H1 (cell line): ENCODE results near the gene UPK3BL2. TPM values are rescaled to one million over a fixed set of nuclear protein-coding genes. Genes with fewer than 3 reads are reported as not detected.
A peak's percentile ranks its signal among the peaks of the same experiment; 100 is the strongest.
"Not testable (repeated sequence)": the region's sequence is repeated elsewhere in the genome, so short reads cannot be mapped to it uniquely, and the experiment has no call there.

Source experiments
- CTCF ChIA-PET: fragments of 300-600 bp; sonication (Branson Sonifier 250); formaldehyde crosslinking; loops from one replicate; lab custom pipeline; 2021; ENCODE audit not compliant: partially characterized antibody; lab: Charles Lee
- POLR2A ChIA-PET: fragments of 300-600 bp; sonication (Branson Sonifier 250); formaldehyde crosslinking; loops from one replicate; lab custom pipeline; 2021; ENCODE audit warnings: inconsistent platforms; ENCODE audit not compliant: partially characterized antibody; lab: Charles Lee
- DNase-seq, 2 experiments: peaks; one replicate each; pipeline versions ENCODE4 v3.0.0 to v3.0.0-alpha.2; 2010 to 2022; ENCODE audit warnings: low spot score in 2 of 2, low read depth in 1 of 2, mixed read lengths in 1 of 2
- FAIRE-seq: peaks from 2 replicates; lab custom pipeline; 2011; peaks lifted over from hg19 to GRCh38; lab: Jason Lieb, UNC
- H2AFZ ChIP-seq: 2 replicates; pipeline ENCODE4 v1.8.1; 2012; ENCODE audit warnings: low read length, inconsistent platforms
- H2AK5ac ChIP-seq: 2 replicates; pipeline ENCODE4 v1.6.1; 2013; ENCODE audit warnings: low read depth, low read length
- H2BK120ac ChIP-seq: replicated peaks from 2 replicates; pipeline ENCODE3; 2013; ENCODE audit warnings: low read depth, low read length, inconsistent platforms
- H2BK12ac ChIP-seq: 2 replicates; pipeline ENCODE4 v1.6.1; 2013; ENCODE audit warnings: low read depth, low read length
- H2BK15ac ChIP-seq: 2 replicates; pipeline ENCODE4 v1.6.1; 2013; ENCODE audit warnings: low read length
- H2BK20ac ChIP-seq: 2 replicates; pipeline ENCODE4 v1.6.1; 2013; ENCODE audit warnings: low read length
- H2BK5ac ChIP-seq: 2 replicates; pipeline ENCODE4 v1.6.1; 2013; ENCODE audit warnings: low read depth, low read length
- H3K14ac ChIP-seq: 2 replicates; pipeline ENCODE4 v1.6.1; 2013; ENCODE audit warnings: inconsistent platforms; ENCODE audit not compliant: insufficient read length
- H3K18ac ChIP-seq: 2 replicates; pipeline ENCODE4 v1.6.1; 2013; ENCODE audit warnings: low read length; ENCODE audit errors: extremely low read depth
- H3K23ac ChIP-seq: 2 replicates; pipeline ENCODE4 v1.6.1; 2013; ENCODE audit warnings: inconsistent platforms; ENCODE audit not compliant: insufficient read length
- H3K23me2 ChIP-seq: 2 replicates; pipeline ENCODE4 v1.6.1; 2013; ENCODE audit warnings: low read depth, low read length
- H3K27ac ChIP-seq: 2 replicates; pipeline ENCODE4 v1.6.1; 2011; ENCODE audit warnings: low read depth, low read length, inconsistent platforms
- H3K27me3 ChIP-seq, 4 experiments: replicated peaks in 1 of 4; 1 replicate in 1 of 4; 2 replicates in 3 of 4; pipeline versions ENCODE4 v1.6.1 to v1.8.1; 2011 to 2013; ENCODE audit warnings: low read length in 3 of 4, mild to moderate bottlenecking in 3 of 4, inconsistent platforms in 2 of 4, mixed read lengths in 2 of 4, moderate library complexity in 1 of 4; ENCODE audit not compliant: control insufficient read depth in 3 of 4, insufficient read depth in 3 of 4; ENCODE audit errors: extremely low read depth in 1 of 4
- H3K36me3 ChIP-seq, 4 experiments: 2 replicates each; pipeline versions ENCODE4 v1.6.1 to v1.8.1; 2011 to 2013; ENCODE audit warnings: mild to moderate bottlenecking in 4 of 4, low read length in 3 of 4, moderate library complexity in 2 of 4, control low read depth in 1 of 4, inconsistent platforms in 1 of 4; ENCODE audit not compliant: insufficient read depth in 4 of 4, control insufficient read depth in 2 of 4
- H3K4ac ChIP-seq: replicated peaks from 2 replicates; pipeline ENCODE3; 2013; ENCODE audit warnings: low read length, low read depth, mixed read lengths, inconsistent platforms; ENCODE audit not compliant: insufficient read length
- H3K4me1 ChIP-seq, 4 experiments: replicated peaks in 1 of 4; 1 replicate in 1 of 4; 2 replicates in 3 of 4; pipeline versions ENCODE4 v1.6.1 to v1.8.1; 2011 to 2013; ENCODE audit warnings: low read length in 3 of 4, inconsistent platforms in 2 of 4, mixed read lengths in 1 of 4; ENCODE audit not compliant: insufficient read depth in 4 of 4, control insufficient read depth in 3 of 4
- H3K4me2 ChIP-seq, 2 experiments: 2 replicates each; pipeline versions ENCODE4 v1.6.1 to v1.8.1; 2011 to 2013; ENCODE audit warnings: low read depth in 2 of 2, low read length in 2 of 2, control low read depth in 1 of 2, inconsistent platforms in 1 of 2, mild to moderate bottlenecking in 1 of 2; ENCODE audit not compliant: insufficient read depth in 1 of 2
- H3K4me3 ChIP-seq, 4 experiments: fragments of 200-600, 300-600 bp in 1 of 4; sonication (generic), shearing (Covaris generic), sonication (Bioruptor Twin) in 1 of 4; 2 replicates each; pipeline versions ENCODE4 v1.5.1 to v1.8.1; 2011 to 2016; ENCODE audit warnings: low read length in 4 of 4, low read depth in 3 of 4, control low read depth in 2 of 4, inconsistent platforms in 2 of 4, mild to moderate bottlenecking in 2 of 4, mixed read lengths in 1 of 4, moderate library complexity in 1 of 4; ENCODE audit not compliant: insufficient read depth in 2 of 4; ENCODE audit errors: extremely low read depth in 1 of 4
- H3K56ac ChIP-seq: replicated peaks from 2 replicates; pipeline ENCODE3; 2013; ENCODE audit warnings: low read depth, mild to moderate bottlenecking, mixed read lengths, low read length, inconsistent platforms; ENCODE audit not compliant: insufficient read length
- H3K79me1 ChIP-seq: 2 replicates; pipeline ENCODE4 v1.6.1; 2013; ENCODE audit warnings: low read depth, low read length, control low read depth
- H3K79me2 ChIP-seq, 2 experiments: 2 replicates each; pipeline versions ENCODE4 v1.6.1 to v1.8.1; 2012 to 2013; ENCODE audit warnings: low read length in 2 of 2, mild to moderate bottlenecking in 2 of 2, inconsistent platforms in 1 of 2; ENCODE audit not compliant: insufficient read depth in 2 of 2, control insufficient read depth in 1 of 2
- H3K9ac ChIP-seq, 4 experiments: replicated peaks in 1 of 4; 1 replicate in 1 of 4; 2 replicates in 3 of 4; pipeline versions ENCODE4 v1.6.1 to v1.8.1; 2011 to 2013; ENCODE audit warnings: low read depth in 3 of 4, low read length in 3 of 4, control low read depth in 2 of 4, mild to moderate bottlenecking in 2 of 4, moderate library complexity in 2 of 4, inconsistent platforms in 1 of 4; ENCODE audit errors: extremely low read depth in 1 of 4
- H3K9me3 ChIP-seq, 2 experiments: 2 replicates each; pipeline versions ENCODE4 v1.6.1 to v1.8.1; 2012 to 2013; ENCODE audit warnings: mild to moderate bottlenecking in 2 of 2, moderate library complexity in 2 of 2, control low read depth in 1 of 2, inconsistent platforms in 1 of 2, low read depth in 1 of 2, low read length in 1 of 2, mixed read lengths in 1 of 2; ENCODE audit not compliant: insufficient read depth in 2 of 2
- H4K20me1 ChIP-seq, 2 experiments: replicated peaks in 1 of 2; 2 replicates each; pipeline versions ENCODE3 to v1.8.1; 2011 to 2013; ENCODE audit warnings: inconsistent platforms in 2 of 2, low read length in 2 of 2, mild to moderate bottlenecking in 1 of 2; ENCODE audit not compliant: insufficient read depth in 2 of 2, control insufficient read depth in 1 of 2
- H4K5ac ChIP-seq: 2 replicates; pipeline ENCODE4 v1.6.1; 2013; ENCODE audit warnings: low read length, low read depth, mixed read lengths, inconsistent platforms; ENCODE audit not compliant: insufficient read length
- H4K8ac ChIP-seq: 2 replicates; pipeline ENCODE4 v1.8.0; 2013; ENCODE audit warnings: mild to moderate bottlenecking, moderate library complexity, low read length, inconsistent platforms; ENCODE audit not compliant: insufficient read depth; ENCODE audit errors: extremely low read depth
- H4K91ac ChIP-seq: replicated peaks from 2 replicates; pipeline ENCODE3; 2013; ENCODE audit warnings: low read length, mixed read lengths, inconsistent platforms; ENCODE audit not compliant: insufficient read length
- WGBS, 2 experiments: shearing (Covaris generic) in 1 of 2; methylation state at CpG; one replicate each; pipeline versions ENCODE4 v1.1.6 to v1.1.7; 2013 to 2015; ENCODE audit warnings: low lambda C conversion rate in 2 of 2, mixed read lengths in 2 of 2, inconsistent platforms in 1 of 2, low coverage in 1 of 2, missing lambda C conversion rate in 1 of 2; ENCODE audit not compliant: insufficient replicate concordance in 2 of 2, insufficient coverage in 1 of 2, insufficient read length in 1 of 2; ENCODE audit errors: extremely low coverage in 1 of 2, missing lambda C conversion rate in 1 of 2; 5-methylcytosine and 5-hydroxymethylcytosine counted together
- polyA plus RNA-seq, 7 experiments: library from polyadenylated mRNA; depleted of rRNA in 3 of 7; stranded (reverse) in 5 of 7; unstranded in 2 of 7; fragments of >200 nt in 5 of 7; fragments of 200-250 nt in 2 of 7; gene quantifications; 1 replicate in 5 of 7; 2 replicates in 1 of 7; 4 replicates in 1 of 7; pipeline versions ENCODE4 v1.2.1 to v1.2.3, GENCODE V29; 2011 to 2013; ENCODE audit warnings: missing spikeins in 2 of 7, mixed read lengths in 2 of 7
- total RNA-seq: library from RNA; stranded (reverse); fragmentation: NEBNext Ultra II Directional; extraction: Animal tissue kit (Norgen Biotek cat#: 25700); gene quantifications from 2 replicates; pipeline ENCODE4 v1.2.1, GENCODE V29; 2021

UPK3BL2 gene
- total and polyA plus RNA-seq, 2 of the 8 experiments (the other 6 are each of a cell fraction or from before 2014, with no cell fraction given), result 12.4 to 22.6 TPM

- H3K4me3 ChIP-seq, H2BK120ac ChIP-seq, H3K23ac ChIP-seq, H2BK15ac ChIP-seq, POLR2A ChIA-PET, H3K9me3 ChIP-seq, H3K9ac ChIP-seq, H4K8ac ChIP-seq, H2AFZ ChIP-seq, H3K79me1 ChIP-seq, H3K18ac ChIP-seq, H3K23me2 ChIP-seq, H3K14ac ChIP-seq, H3K4ac ChIP-seq, H3K27me3 ChIP-seq, H3K56ac ChIP-seq, H3K27ac ChIP-seq, H3K4me2 ChIP-seq, H3K4me1 ChIP-seq, H4K5ac ChIP-seq, CTCF ChIA-PET, H2BK12ac ChIP-seq, H3K36me3 ChIP-seq, H4K20me1 ChIP-seq, H2BK20ac ChIP-seq, H3K79me2 ChIP-seq, H4K91ac ChIP-seq, H2AK5ac ChIP-seq, H2BK5ac ChIP-seq, FAIRE-seq: not testable (repeated sequence)
- DNase-seq, result peak in 1 of 2 experiments; percentile 45
- 91% methylated on average over 2 of the region's 2 CpGs; no CpG with 5 or more reads in 1 of the 2 experiments for WGBS, 2 experiments
Observed at GRCh38 chr7:102532127-102532526, 11.4 kb downstream of the UPK3BL2 start.

GRCh38 chr7:102531583-102531982, 11.9 kb downstream of the UPK3BL2 start:
- H3K23ac ChIP-seq, H2BK120ac ChIP-seq, H2BK15ac ChIP-seq, H3K23me2 ChIP-seq, H4K91ac ChIP-seq, H3K4ac ChIP-seq, H3K14ac ChIP-seq, H2AFZ ChIP-seq, CTCF ChIA-PET, H3K36me3 ChIP-seq, H2BK20ac ChIP-seq, H3K18ac ChIP-seq, POLR2A ChIA-PET, H4K5ac ChIP-seq, H3K56ac ChIP-seq, H3K79me2 ChIP-seq, H3K79me1 ChIP-seq, H3K4me1 ChIP-seq, FAIRE-seq, H4K20me1 ChIP-seq, H3K9me3 ChIP-seq, H2BK12ac ChIP-seq, H3K4me2 ChIP-seq, DNase-seq, H4K8ac ChIP-seq, H2BK5ac ChIP-seq, H3K27ac ChIP-seq, H2AK5ac ChIP-seq, H3K4me3 ChIP-seq, H3K9ac ChIP-seq, H3K27me3 ChIP-seq: not testable (repeated sequence)
- no CpG with 5 or more reads among the region's 7 CpGs for WGBS, 2 experiments
